NCI-H2171 treated with DMSO at 0.1 percent for 48 hours (cell line): Measurements from ENCODE around the gene SCGB2B2.
A peak's percentile ranks its signal among the peaks of the same experiment; 100 is the strongest.
"Not testable (repeated sequence)": the region's sequence is repeated elsewhere in the genome, so short reads cannot be mapped to it uniquely, and the experiment has no call there.

Experiments
- DNase-seq: peaks from one replicate; lab custom pipeline; 2025; lab: John Stamatoyannopoulos, UW

The SCGB2B2 gene

DNA sequence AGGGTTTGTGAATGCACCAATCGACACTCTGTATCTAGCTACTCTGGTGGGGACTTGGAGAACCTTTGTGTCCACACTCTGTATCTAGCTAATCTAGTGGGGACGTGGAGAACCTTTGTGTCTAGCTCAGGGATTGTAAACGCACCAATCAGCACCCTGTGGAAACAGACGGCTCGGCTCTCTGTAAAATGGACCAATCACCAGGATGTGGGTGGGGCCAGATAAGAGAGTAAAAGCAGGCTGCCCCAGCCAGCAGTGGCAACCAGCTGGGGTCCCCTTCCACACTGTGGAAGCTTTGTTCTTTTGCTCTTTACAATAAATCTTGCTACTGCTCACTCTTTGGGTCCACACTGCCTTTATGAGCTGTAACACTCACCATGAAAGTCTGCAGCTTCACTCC, 8.3 kb downstream of the SCGB2B2 start:
- not testable (repeated sequence) for DNase-seq

- DNase-seq, result not testable (repeated sequence)
These were observed 8.8 kb downstream of the SCGB2B2 start for GRCh38 chr19:34668077-34668689.

DNA sequence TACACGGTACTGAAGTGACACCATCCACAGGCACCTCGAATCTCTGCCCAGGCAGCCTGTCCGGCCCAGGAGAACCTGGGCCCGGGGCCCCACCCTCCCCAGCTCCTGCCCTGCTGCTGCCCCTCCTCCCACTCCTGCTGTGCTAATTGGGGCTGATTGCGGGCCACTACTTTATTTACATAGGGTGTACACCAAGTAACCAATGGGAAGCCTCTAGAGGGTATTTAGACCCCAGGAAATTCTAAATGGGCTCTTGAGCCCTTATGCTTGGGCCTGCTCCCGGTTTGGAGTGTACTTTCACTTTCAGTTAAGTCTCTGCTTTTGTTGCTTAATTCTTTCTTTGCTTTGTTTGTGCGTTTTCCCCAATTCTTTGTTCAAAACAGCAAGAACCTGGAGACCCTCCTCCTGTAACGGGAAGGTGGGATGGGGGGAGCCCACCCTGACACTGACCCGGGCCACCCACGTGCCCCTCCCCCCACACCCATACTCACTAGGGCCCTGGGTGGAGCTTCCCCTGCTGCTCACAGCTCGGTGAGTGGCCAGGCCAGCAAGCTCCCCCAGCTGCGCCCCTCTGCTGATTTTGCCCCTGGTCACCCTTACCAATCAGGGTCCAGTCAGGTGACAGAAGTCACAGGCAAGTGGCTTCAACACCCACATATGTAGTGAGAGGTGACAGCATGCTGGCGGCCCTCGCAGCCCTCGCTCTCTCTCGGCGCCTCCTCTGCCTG, 9.4 kb downstream of the SCGB2B2 start:
- DNase-seq, result no peak

DNA sequence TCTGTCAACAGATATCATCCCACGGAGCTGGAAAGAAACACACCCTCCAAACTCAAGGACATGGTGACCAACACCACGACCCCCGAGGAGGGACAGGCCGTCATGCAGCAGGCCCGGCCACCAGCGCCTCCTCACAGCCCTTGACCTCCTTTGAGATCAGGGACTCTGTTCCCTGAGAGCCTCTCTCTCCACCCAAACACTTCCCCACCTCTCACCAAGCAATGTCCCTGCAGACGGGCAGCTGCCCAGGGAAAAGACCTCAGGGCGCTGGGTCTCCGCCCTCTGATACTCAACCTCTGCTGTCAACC, 10.0 kb downstream of the SCGB2B2 start:
- no peak for DNase-seq

- DNase-seq, result no peak
These were observed 10.6 kb downstream of the SCGB2B2 start for GRCh38 chr19:34666200-34666957.

GRCh38 chr19:34665275-34665674, 11.7 kb downstream of the SCGB2B2 start:
- DNase-seq, result not testable (repeated sequence)

- no peak for DNase-seq
These were observed 12.1 kb downstream of the SCGB2B2 start for GRCh38 chr19:34664870-34665269.

DNA sequence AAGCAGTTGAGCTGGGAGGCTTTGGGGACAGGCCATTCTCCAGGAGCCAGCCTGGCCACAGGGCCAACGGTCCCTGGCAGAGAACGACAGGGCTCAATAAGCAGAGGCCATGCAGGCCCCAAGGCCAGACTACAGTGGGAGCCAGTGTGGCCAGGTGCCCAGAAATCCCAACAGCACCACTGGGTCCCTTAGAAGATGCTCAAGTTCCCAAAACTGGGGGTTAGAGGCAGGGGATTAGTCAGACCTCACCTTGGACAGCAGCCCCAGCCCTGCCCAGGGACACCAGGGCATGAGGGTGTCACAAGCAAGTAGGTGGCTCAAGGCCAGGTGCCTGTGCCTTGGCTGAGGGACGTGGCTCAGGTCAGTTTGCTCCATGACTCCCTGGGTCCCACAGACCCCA, 12.8 kb downstream of the SCGB2B2 start:
- no peak for DNase-seq

DNA sequence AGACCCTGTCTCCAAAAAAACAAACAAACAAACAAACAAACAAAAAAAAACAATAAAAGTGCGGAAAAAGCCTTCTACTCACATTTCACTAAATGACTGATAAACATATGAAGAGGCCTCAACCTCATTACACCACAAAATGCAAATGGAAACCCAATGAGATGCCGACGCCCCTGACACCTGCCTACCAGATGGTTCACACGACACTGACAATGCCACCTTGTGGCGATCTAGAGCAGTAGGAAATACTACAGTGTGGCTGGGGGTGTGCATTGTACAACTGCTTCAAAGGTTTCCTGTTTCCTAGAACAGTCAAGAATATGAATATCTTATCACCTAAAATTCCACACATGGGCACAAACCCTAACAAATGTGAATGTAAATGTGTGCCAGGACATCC, 14.0 kb downstream of the SCGB2B2 start:
- peak; percentile 65 for DNase-seq

GRCh38 chr19:34661357-34661756, 15.6 kb downstream of the SCGB2B2 start:
- DNase-seq, result no peak

GRCh38 chr19:34655651-34656050, 21.3 kb downstream of the SCGB2B2 start:
- no peak for DNase-seq

- no peak for DNase-seq
These were observed 22.2 kb downstream of the SCGB2B2 start for GRCh38 chr19:34654796-34655195.

DNA sequence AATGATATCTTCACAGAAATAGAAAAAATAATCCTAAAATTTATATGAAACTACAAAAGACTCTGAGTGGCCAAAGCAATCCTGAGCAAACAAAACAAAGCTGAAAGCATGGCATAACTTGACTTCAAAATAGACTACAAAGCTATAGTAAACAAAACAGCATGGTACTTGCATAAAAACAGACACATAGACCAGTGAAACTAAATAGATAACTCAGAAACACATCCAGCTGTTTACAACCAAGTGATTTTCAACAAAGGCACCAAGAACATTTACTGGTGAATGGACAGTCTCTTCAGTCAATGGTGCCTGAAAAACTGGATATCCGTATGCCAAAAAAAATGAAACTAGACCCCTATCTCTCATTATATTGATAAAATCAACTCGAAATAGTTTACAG, 25.2 kb downstream of the SCGB2B2 start:
- DNase-seq, result no peak

- no peak for DNase-seq
These were observed 26.9 kb downstream of the SCGB2B2 start for GRCh38 chr19:34649886-34650543.

DNA sequence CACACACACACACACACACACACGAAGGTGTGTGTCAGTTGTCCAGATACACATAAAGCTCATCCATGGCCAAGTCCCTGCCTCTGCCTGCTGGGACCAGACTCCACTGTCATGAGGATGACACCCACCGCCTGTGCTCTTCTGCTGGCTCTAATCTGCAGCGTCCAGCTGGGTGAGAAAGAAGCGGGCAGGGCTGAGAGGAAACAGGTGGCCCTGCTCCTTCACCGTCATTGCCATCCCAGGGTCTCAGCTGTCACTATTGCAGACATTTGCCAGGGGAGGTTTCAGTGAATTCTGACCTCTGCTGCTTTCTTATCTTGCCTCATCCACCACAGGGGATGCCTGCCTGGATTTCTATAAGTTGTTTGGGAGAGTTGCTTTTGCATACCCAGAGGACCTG, 31.4 kb downstream of the SCGB2B2 start:
- DNase-seq, result no peak

- no peak for DNase-seq
These were observed 31.9 kb downstream of the SCGB2B2 start for GRCh38 chr19:34644991-34645461.

- no peak for DNase-seq
These were observed 34.7 kb downstream of the SCGB2B2 start for GRCh38 chr19:34642241-34642640.

DNA sequence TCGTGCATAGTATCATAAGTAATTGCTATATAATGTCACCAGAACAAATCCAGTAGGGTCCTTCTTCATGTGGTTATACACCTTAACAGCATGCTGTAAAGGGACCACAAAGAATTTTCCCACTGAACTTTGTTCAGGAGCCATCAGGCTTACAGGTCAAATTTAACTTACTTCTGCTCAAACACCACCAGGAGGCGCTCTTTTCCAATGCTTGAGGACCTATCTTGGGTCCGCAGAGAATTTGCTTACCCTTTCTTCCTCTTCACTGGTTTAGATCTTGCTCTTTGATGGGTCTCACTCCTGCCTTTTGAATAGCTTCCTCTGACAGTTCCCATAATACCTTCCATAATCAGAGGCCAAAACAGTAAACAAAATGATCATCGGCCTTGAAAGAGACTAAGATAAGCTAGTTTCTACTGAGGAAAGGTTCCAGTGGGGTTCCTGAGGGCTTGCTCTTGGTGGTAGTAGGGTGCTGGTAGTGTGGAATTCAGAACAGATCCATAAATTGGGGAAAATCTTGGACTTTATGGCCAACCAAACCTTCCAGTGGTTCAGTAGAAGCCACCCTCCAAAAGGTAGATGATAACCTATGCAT, 37.4 kb downstream of the SCGB2B2 start:
- peak; percentile 69 for DNase-seq

DNA sequence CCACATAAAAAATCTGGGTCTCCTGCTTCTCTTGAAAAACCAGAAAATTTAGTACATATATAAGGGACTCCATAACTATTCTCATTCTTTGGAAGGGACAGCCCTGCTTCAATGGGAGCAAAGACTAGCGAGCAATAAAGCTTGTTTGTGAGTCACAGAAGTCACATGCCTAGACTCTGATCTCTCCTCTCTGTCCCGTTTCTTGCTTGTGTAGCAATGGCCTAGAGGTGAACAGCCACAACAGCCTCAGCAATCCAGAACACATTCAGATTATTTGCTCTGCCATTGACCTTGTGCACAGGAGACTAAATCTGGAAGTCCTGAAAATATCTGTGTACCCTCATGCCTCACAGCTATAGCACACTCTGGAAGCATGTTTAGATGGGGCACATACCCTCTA, 43.2 kb downstream of the SCGB2B2 start:
- no peak for DNase-seq
